ENCODE data around the gene TNRC18.
A peak's percentile ranks its signal among the peaks of the same experiment; 100 is the strongest.

TNRC18 gene

GRCh38 chr7:5339955-5340354, 83.7 kb downstream of the TNRC18 start:
- H3K4me1 ChIP-seq (ENCODE audit: insufficient read depth, poor library complexity, severe bottlenecking) = no peaks in the 10 kb centered on the region
- ATAC-seq (ENCODE audit: low read depth) (no peak), DNase-seq (ENCODE audit: low spot score) (no peak)
- H3K36me3 ChIP-seq (ENCODE audit: low read depth) = peaks cover 85% of the 10 kb centered on the region
- no peaks in the 10 kb centered on the region for H3K9me3 ChIP-seq (ENCODE audit: severe bottlenecking)
- H3K4me3 ChIP-seq (ENCODE audit: severe bottlenecking) = no peak overlapping the region
- no peaks in the 10 kb centered on the region for H3K27me3 ChIP-seq (ENCODE audit: insufficient read depth, poor library complexity, severe bottlenecking)
- no peak for TF ChIP-seq CTCF (IDR thresholded peaks at IDR 0.05; ENCODE audit: poor library complexity, severe bottlenecking)
- no peak overlapping the region for H3K27ac ChIP-seq (ENCODE audit: poor library complexity, severe bottlenecking)

- DNase-seq (ENCODE audit: low spot score) (no peak), ATAC-seq (ENCODE audit: low read depth) (no peak)
- H3K9me3 ChIP-seq (ENCODE audit: severe bottlenecking) = no peaks in the 10 kb centered on the region
- H3K36me3 ChIP-seq (ENCODE audit: low read depth) = peaks cover 74% of the 10 kb centered on the region
- H3K4me1 ChIP-seq (ENCODE audit: insufficient read depth, poor library complexity, severe bottlenecking) = no peaks in the 10 kb centered on the region
- H3K27me3 ChIP-seq (ENCODE audit: insufficient read depth, poor library complexity, severe bottlenecking) = no peaks in the 10 kb centered on the region
- no peak for TF ChIP-seq CTCF (IDR thresholded peaks at IDR 0.05; ENCODE audit: poor library complexity, severe bottlenecking)
- H3K4me3 ChIP-seq (ENCODE audit: severe bottlenecking) = no peak overlapping the region
- no peak overlapping the region for H3K27ac ChIP-seq (ENCODE audit: poor library complexity, severe bottlenecking)
Measured at GRCh38 chr7:5337047-5337446, 86.6 kb downstream of the TNRC18 start.

- no peak for DNase-seq (ENCODE audit: low spot score)
- Histone ChIP-seq H3K27ac (ENCODE audit: poor library complexity, severe bottlenecking) (no peak overlapping the region), H3K36me3 (ENCODE audit: low read depth) (peaks cover 82% of the 10 kb centered on the region), H3K27me3 (ENCODE audit: insufficient read depth, poor library complexity, severe bottlenecking) (no peaks in the 10 kb centered on the region), H3K9me3 (ENCODE audit: severe bottlenecking) (no peaks in the 10 kb centered on the region), H3K4me3 (ENCODE audit: severe bottlenecking) (no peak overlapping the region), H3K4me1 (ENCODE audit: insufficient read depth, poor library complexity, severe bottlenecking) (no peaks in the 10 kb centered on the region)
- no peak for ATAC-seq (ENCODE audit: low read depth)
- TF ChIP-seq CTCF (IDR thresholded peaks at IDR 0.05; ENCODE audit: poor library complexity, severe bottlenecking) = no peak
Measured at GRCh38 chr7:5334671-5335070, 89.0 kb downstream of the TNRC18 start.

- Histone ChIP-seq H3K4me1 (ENCODE audit: insufficient read depth, poor library complexity, severe bottlenecking) (no peaks in the 10 kb centered on the region), H3K4me3 (ENCODE audit: severe bottlenecking) (no peak overlapping the region), H3K27me3 (ENCODE audit: insufficient read depth, poor library complexity, severe bottlenecking) (no peaks in the 10 kb centered on the region), H3K9me3 (ENCODE audit: severe bottlenecking) (no peaks in the 10 kb centered on the region), H3K27ac (ENCODE audit: poor library complexity, severe bottlenecking) (no peak overlapping the region), H3K36me3 (ENCODE audit: low read depth) (peaks cover 75% of the 10 kb centered on the region)
- no peak for TF ChIP-seq CTCF (IDR thresholded peaks at IDR 0.05; ENCODE audit: poor library complexity, severe bottlenecking)
- ATAC-seq (ENCODE audit: low read depth) = no peak
- peak; percentile 54 for DNase-seq (ENCODE audit: low spot score)
Measured at GRCh38 chr7:5333121-5334045, 90.3 kb downstream of the TNRC18 start.

GRCh38 chr7:5332579-5332978, 91.1 kb downstream of the TNRC18 start:
- H3K9me3 ChIP-seq (ENCODE audit: severe bottlenecking) = no peaks in the 10 kb centered on the region
- H3K36me3 ChIP-seq (ENCODE audit: low read depth) = peaks cover 72% of the 10 kb centered on the region
- H3K4me1 ChIP-seq (ENCODE audit: insufficient read depth, poor library complexity, severe bottlenecking) = no peaks in the 10 kb centered on the region
- no peaks in the 10 kb centered on the region for H3K27me3 ChIP-seq (ENCODE audit: insufficient read depth, poor library complexity, severe bottlenecking)
- DNase-seq (ENCODE audit: low spot score) (peak; percentile 53), ATAC-seq (ENCODE audit: low read depth) (no peak)
- no peak overlapping the region for H3K27ac ChIP-seq (ENCODE audit: poor library complexity, severe bottlenecking)
- no peak overlapping the region for H3K4me3 ChIP-seq (ENCODE audit: severe bottlenecking)
- no peak for TF ChIP-seq CTCF (IDR thresholded peaks at IDR 0.05; ENCODE audit: poor library complexity, severe bottlenecking)

Data from RWPE2 (cell line).